ENCODE results near the gene MOAP1.

The MOAP1 gene

GRCh38 chr14:93207468-93208308 is 23.0 kb upstream of the MOAP1 start:
- H3K36me3 ChIP-seq (ENCODE audit: insufficient read depth, low read length): peaks cover 7% of the 10 kb centered on the region
- H3K4me3 ChIP-seq (ENCODE audit: low read length): peak overlapping the region; percentile 98
- H3K9me3 ChIP-seq (replicated peaks; ENCODE audit: low read length): no peaks in the 10 kb centered on the region
- peak overlapping the region; percentile 87 for H3K9ac ChIP-seq (ENCODE audit: low read depth, low read length)
- peaks cover 15% of the 10 kb centered on the region for H3K4me1 ChIP-seq (ENCODE audit: control insufficient read depth, insufficient read depth, low read length)
- H3K4me2 ChIP-seq (ENCODE audit: low read length): peak overlapping the region; percentile 92
- no peaks in the 10 kb centered on the region for H3K27me3 ChIP-seq (ENCODE audit: control insufficient read depth, insufficient read depth, low read length)

- Histone ChIP-seq H3K4me2 (ENCODE audit: low read length) (peak within 1 kb of the TSS; percentile 92), H3K4me3 (ENCODE audit: low read length) (peak within 1 kb of the TSS; percentile 98), H3K9me3 (replicated peaks; ENCODE audit: low read length) (no peaks in the 10 kb centered on the region), H3K9ac (ENCODE audit: low read depth, low read length) (peak within 1 kb of the TSS; percentile 87), H3K27me3 (ENCODE audit: control insufficient read depth, insufficient read depth, low read length) (no peaks in the 10 kb centered on the region), H3K4me1 (ENCODE audit: control insufficient read depth, insufficient read depth, low read length) (peaks cover 15% of the 10 kb centered on the region), H3K36me3 (ENCODE audit: insufficient read depth, low read length) (peaks cover under 1% of the 10 kb centered on the region)
These were observed 22.2 kb upstream of the MOAP1 start, which contains the start of the genes GON7 and UBR7 for GRCh38 chr14:93206793-93207467. TSS of gene GON7 (minus strand) at chr14:93207065. CDS start at chr14:93207037, 28 bp downstream. TSS of gene UBR7 (plus strand) at chr14:93207256. CDS start at chr14:93207292, 36 bp downstream.

- Histone ChIP-seq H3K4me1 (ENCODE audit: control insufficient read depth, insufficient read depth, low read length) (peaks cover 5% of the 10 kb centered on the region), H3K27me3 (ENCODE audit: control insufficient read depth, insufficient read depth, low read length) (no peaks in the 10 kb centered on the region), H3K9ac (ENCODE audit: low read depth, low read length) (no peak overlapping the region)
These were observed 16.5 kb upstream of the MOAP1 start for GRCh38 chr14:93201155-93201704.

GRCh38 chr14:93200553-93200952 is 15.9 kb upstream of the MOAP1 start:
- H3K27me3 ChIP-seq (ENCODE audit: control insufficient read depth, insufficient read depth, low read length): no peaks in the 10 kb centered on the region
- H3K4me2 ChIP-seq (ENCODE audit: low read length): no peak overlapping the region
- no peak overlapping the region for H3K9ac ChIP-seq (ENCODE audit: low read depth, low read length)
- peaks cover 6% of the 10 kb centered on the region for H3K36me3 ChIP-seq (ENCODE audit: insufficient read depth, low read length)
- H3K4me1 ChIP-seq (ENCODE audit: control insufficient read depth, insufficient read depth, low read length): no peaks in the 10 kb centered on the region
- H3K4me3 ChIP-seq (ENCODE audit: low read length): no peak overlapping the region
- H3K9me3 ChIP-seq (replicated peaks; ENCODE audit: low read length): no peaks in the 10 kb centered on the region

More at GRCh38 chr14:93201155-93201704, 16.5 kb upstream of the MOAP1 start:
- no peak overlapping the region for H3K4me3 ChIP-seq (ENCODE audit: low read length)
- no peak overlapping the region for H3K4me2 ChIP-seq (ENCODE audit: low read length)
- no peaks in the 10 kb centered on the region for H3K9me3 ChIP-seq (replicated peaks; ENCODE audit: low read length)
- H3K36me3 ChIP-seq (ENCODE audit: insufficient read depth, low read length): peaks cover 6% of the 10 kb centered on the region

GRCh38 chr14:93199031-93199430 is 14.3 kb upstream of the MOAP1 start:
- Histone ChIP-seq H3K9me3 (replicated peaks; ENCODE audit: low read length) (no peaks in the 10 kb centered on the region), H3K36me3 (ENCODE audit: insufficient read depth, low read length) (peaks cover 6% of the 10 kb centered on the region), H3K4me1 (ENCODE audit: control insufficient read depth, insufficient read depth, low read length) (no peaks in the 10 kb centered on the region), H3K27me3 (ENCODE audit: control insufficient read depth, insufficient read depth, low read length) (no peaks in the 10 kb centered on the region), H3K4me3 (ENCODE audit: low read length) (no peak overlapping the region), H3K9ac (ENCODE audit: low read depth, low read length) (no peak overlapping the region), H3K4me2 (ENCODE audit: low read length) (no peak overlapping the region)

DNA sequence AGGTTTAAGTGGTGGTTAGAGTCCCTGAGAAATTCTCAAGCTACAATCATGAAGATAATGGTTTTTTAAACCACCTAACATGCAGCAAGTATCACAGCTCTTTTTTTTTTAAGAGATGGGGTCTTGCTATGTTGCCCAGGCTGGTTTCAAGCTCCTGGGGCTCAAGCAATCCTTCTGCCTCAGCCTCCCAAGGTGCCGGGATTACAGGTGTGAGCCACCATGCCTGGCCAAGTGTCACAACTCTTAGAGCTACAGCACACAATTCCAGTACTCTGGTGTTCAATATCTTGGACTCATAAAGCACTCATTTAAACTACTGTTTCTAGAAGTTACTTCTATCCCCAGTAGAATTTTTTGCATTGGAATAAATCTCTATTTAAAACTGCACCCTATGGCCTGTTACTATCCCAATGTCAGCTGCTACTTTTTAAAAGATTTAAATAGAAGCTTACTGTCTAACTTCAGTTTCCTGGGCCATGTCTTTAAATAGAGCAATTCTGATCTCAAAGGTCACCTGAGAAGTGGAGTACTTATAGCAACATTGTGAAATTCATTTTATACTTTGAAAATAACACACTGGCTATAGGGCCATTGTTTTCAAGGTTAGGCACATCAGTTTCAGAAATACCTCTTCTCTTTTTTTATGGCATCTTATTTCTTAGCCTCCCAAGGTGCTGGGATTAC is 10.8 kb upstream of the MOAP1 start:
- H3K9me3 ChIP-seq (replicated peaks; ENCODE audit: low read length): no peaks in the 10 kb centered on the region
- H3K9ac ChIP-seq (ENCODE audit: low read depth, low read length): no peak overlapping the region
- H3K36me3 ChIP-seq (ENCODE audit: insufficient read depth, low read length): peaks cover 6% of the 10 kb centered on the region
- no peaks in the 10 kb centered on the region for H3K27me3 ChIP-seq (ENCODE audit: control insufficient read depth, insufficient read depth, low read length)
- no peak overlapping the region for H3K4me3 ChIP-seq (ENCODE audit: low read length)
- no peak overlapping the region for H3K4me2 ChIP-seq (ENCODE audit: low read length)
- H3K4me1 ChIP-seq (ENCODE audit: control insufficient read depth, insufficient read depth, low read length): peaks cover 4% of the 10 kb centered on the region

- Histone ChIP-seq H3K4me3 (ENCODE audit: low read length) (no peak overlapping the region), H3K4me1 (ENCODE audit: control insufficient read depth, insufficient read depth, low read length) (peaks cover 9% of the 10 kb centered on the region), H3K9ac (ENCODE audit: low read depth, low read length) (no peak overlapping the region), H3K4me2 (ENCODE audit: low read length) (no peak overlapping the region), H3K27me3 (ENCODE audit: control insufficient read depth, insufficient read depth, low read length) (no peaks in the 10 kb centered on the region), H3K9me3 (replicated peaks; ENCODE audit: low read length) (no peaks in the 10 kb centered on the region), H3K36me3 (ENCODE audit: insufficient read depth, low read length) (peaks cover 3% of the 10 kb centered on the region)
These were observed 2.3 kb upstream of the MOAP1 start for GRCh38 chr14:93186956-93187355.

- peaks cover 3% of the 10 kb centered on the region for H3K36me3 ChIP-seq (ENCODE audit: insufficient read depth, low read length)
- H3K9ac ChIP-seq (ENCODE audit: low read depth, low read length): no peak overlapping the region
- peak overlapping the region; percentile 28 for H3K4me2 ChIP-seq (ENCODE audit: low read length)
- peaks cover 9% of the 10 kb centered on the region for H3K4me1 ChIP-seq (ENCODE audit: control insufficient read depth, insufficient read depth, low read length)
- no peak overlapping the region for H3K4me3 ChIP-seq (ENCODE audit: low read length)
- H3K27me3 ChIP-seq (ENCODE audit: control insufficient read depth, insufficient read depth, low read length): no peaks in the 10 kb centered on the region
- no peaks in the 10 kb centered on the region for H3K9me3 ChIP-seq (replicated peaks; ENCODE audit: low read length)
These were observed 1.8 kb upstream of the MOAP1 start for GRCh38 chr14:93186466-93186865.

- Histone ChIP-seq H3K27me3 (ENCODE audit: control insufficient read depth, insufficient read depth, low read length) (no peaks in the 10 kb centered on the region), H3K36me3 (ENCODE audit: insufficient read depth, low read length) (peaks cover 3% of the 10 kb centered on the region)
These were observed 638 bp upstream of the MOAP1 start for GRCh38 chr14:93185349-93185720.

GRCh38 chr14:93183596-93184317 is 940 bp downstream of the MOAP1 start:
- Histone ChIP-seq H3K27me3 (ENCODE audit: control insufficient read depth, insufficient read depth, low read length) (no peaks in the 10 kb centered on the region), H3K36me3 (ENCODE audit: insufficient read depth, low read length) (peaks cover 3% of the 10 kb centered on the region), H3K4me3 (ENCODE audit: low read length) (peak overlapping the region; percentile 100), H3K9me3 (replicated peaks; ENCODE audit: low read length) (no peaks in the 10 kb centered on the region), H3K4me2 (ENCODE audit: low read length) (peak overlapping the region; percentile 84), H3K9ac (ENCODE audit: low read depth, low read length) (peak overlapping the region; percentile 98), H3K4me1 (ENCODE audit: control insufficient read depth, insufficient read depth, low read length) (peaks cover 13% of the 10 kb centered on the region)

More at GRCh38 chr14:93185349-93185720, 638 bp upstream of the MOAP1 start:
- H3K9me3 ChIP-seq (replicated peaks; ENCODE audit: low read length): no peaks in the 10 kb centered on the region
- H3K4me3 ChIP-seq (ENCODE audit: low read length): peak overlapping the region; percentile 100
- H3K9ac ChIP-seq (ENCODE audit: low read depth, low read length): peak overlapping the region; percentile 98
- H3K4me2 ChIP-seq (ENCODE audit: low read length): peak overlapping the region; percentile 84
- H3K4me1 ChIP-seq (ENCODE audit: control insufficient read depth, insufficient read depth, low read length): peaks cover 9% of the 10 kb centered on the region

Data from skeletal muscle satellite cell (primary cell).